Stomach (tissue), 9 donors: Measurements from ENCODE around the gene LRFN4. TPM values are rescaled to one million over a fixed set of nuclear protein-coding genes. Genes with fewer than 3 reads are reported as not detected.

Experiments
- DNase-seq, 2 donors: peaks; one replicate each; pipeline versions ENCODE4 v3.0.0 to v3.0.0-alpha.2; 2013 to 2019
- H3K27ac ChIP-seq, 5 donors: fragments of 200-600 bp in 4 of 5; sonication (generic) in 4 of 5; one replicate each; pipeline ENCODE4 v1.5.1; 2013 to 2019; ENCODE audit warnings: mild to moderate bottlenecking in 1 of 5, moderate library complexity in 1 of 5
- H3K27me3 ChIP-seq, 3 donors: fragments of 200-600 bp; sonication (generic); one replicate each; pipeline ENCODE4 v1.5.1; 2017 to 2019; ENCODE audit warnings: mixed run types in 1 of 3
- H3K36me3 ChIP-seq, 4 donors: fragments of 200-600 bp; sonication (generic); 1 replicate in 3 of 4; 2 replicates in 1 of 4; pipeline ENCODE4 v1.5.1; 2016 to 2019
- H3K4me1 ChIP-seq, 4 donors: fragments of 200-600 bp; sonication (generic); one replicate each; pipeline ENCODE4 v1.5.1; 2016 to 2019
- H3K4me3 ChIP-seq, 4 donors: fragments of 200-600 bp; sonication (generic) in 3 of 4; one replicate each; pipeline ENCODE4 v1.5.1; 2016 to 2019; ENCODE audit warnings: mild to moderate bottlenecking in 1 of 4
- H3K9me3 ChIP-seq, 4 donors: fragments of 200-600 bp; sonication (generic); one replicate each; pipeline ENCODE4 v1.5.1; 2016 to 2019
- EP300 ChIP-seq: sonication (generic); formaldehyde crosslinking; IDR thresholded peaks from one replicate; pipeline ENCODE4 v1.6.1; 2017; ENCODE audit warnings: antibody characterized with exemption
- POLR2A ChIP-seq, 4 donors: fragments of 450-650 bp; IDR thresholded peaks; one replicate each; pipeline ENCODE4 v1.6.1; 2016; ENCODE audit warnings: antibody characterized with exemption in 4 of 4, control low read depth in 2 of 4, mild to moderate bottlenecking in 1 of 4, moderate library complexity in 1 of 4
- POLR2AphosphoS5 ChIP-seq, 3 donors: sonication (generic); formaldehyde crosslinking; IDR thresholded peaks; one replicate each; pipeline ENCODE4 v1.6.1; 2016; ENCODE audit warnings: antibody characterized with exemption in 3 of 3
- WGBS, 5 donors: extraction: QIAGEN DNeasy Blood & Tissue Kit in 3 of 5; methylation state at CpG; one replicate each; pipeline versions ENCODE4 v1.1.5 to v1.1.7; 2013 to 2018; 5-methylcytosine and 5-hydroxymethylcytosine counted together
- intact Hi-C: fragments of 100-400 bp; cut with DNase I; formaldehyde crosslinking; loops from one replicate; pipeline ENCODE4 v1.15.1; 2023; ENCODE audit warnings: low total_unique reads
- polyA plus RNA-seq, 3 donors: library from polyadenylated mRNA; stranded (reverse); fragments of 200-250 nt; gene quantifications; one replicate each; pipeline ENCODE4 v1.2.3, GENCODE V29; 2013
- total RNA-seq, 5 donors: library from RNA; depleted of rRNA; stranded (reverse); fragments of >200 nt; gene quantifications; one replicate each; pipeline versions ENCODE4 v1.1.0 to v1.2.3, GENCODE V29; 2014 to 2016
- TF ChIP-seq, protein P1 (sequence below), 7 experiments: fragments of 450-650 bp in 4 of 7; fragments of 200-600 bp in 3 of 7; sonication (generic) in 3 of 7; IDR thresholded peaks; one replicate each; pipeline ENCODE4 v1.5.1; 2016 to 2019; ENCODE audit warnings: antibody characterized with exemption in 7 of 7, control low read depth in 2 of 7, mild to moderate bottlenecking in 1 of 7
- donor health status: healthy with polysubstance abuse.
- donor health status: Bipolar disorder and iron deficiency.
- donor health status: healthy.

The LRFN4 gene
- total and polyA plus RNA-seq, 8 donors, result 2.1 to 37.9 (median 12.7) TPM

DNA sequence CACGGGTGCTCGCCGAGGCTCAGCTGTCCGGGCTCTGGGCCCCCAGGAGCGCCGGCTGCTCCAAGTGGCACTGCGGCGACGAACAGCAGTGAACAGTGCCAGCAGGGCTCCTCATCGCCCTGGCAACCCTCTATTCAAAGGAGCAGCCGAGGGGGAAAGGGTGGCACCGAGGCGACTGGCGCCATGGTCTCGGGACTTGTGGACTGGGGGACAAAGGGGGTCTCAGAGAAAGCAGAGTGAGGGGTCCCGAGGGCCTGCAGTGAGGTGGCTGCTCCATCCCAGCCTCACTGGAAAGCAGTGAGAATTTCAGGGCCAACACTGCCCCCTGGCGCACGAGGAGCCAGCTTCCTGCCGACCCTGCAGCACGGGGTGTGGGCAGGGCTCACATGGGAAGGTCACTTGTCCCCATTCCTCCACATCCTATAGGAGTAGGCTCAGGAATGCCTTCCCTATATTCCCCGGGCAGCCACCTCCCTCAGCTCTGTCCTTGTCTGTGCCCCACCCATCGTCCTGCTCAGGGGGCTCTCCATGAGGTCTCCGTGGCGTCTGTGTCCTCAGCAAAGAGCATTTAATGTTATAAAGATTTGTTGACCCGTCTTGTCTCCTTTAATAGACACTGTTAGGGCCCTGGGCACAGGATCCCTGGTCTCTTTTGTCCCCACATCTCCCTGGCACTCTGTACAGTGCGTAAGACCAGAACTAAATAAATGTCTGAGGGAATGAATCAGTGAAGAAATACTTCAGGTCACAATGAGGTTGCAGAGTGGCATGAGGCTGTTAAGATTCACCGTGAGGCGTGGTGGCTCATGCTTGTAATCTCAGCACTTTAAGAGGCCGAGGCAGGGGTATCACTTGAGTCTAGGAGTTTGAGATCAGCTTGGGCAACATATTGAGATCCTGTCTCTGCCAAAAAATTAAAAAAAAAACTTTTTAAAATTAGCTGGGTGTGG is 26.4 kb downstream of the LRFN4 start:
- Histone ChIP-seq H3K4me1 (peaks cover 58 to 65% (median 62%) of the 10 kb centered on the region in 4 donors), H3K27ac (peak overlapping the region; percentile 42 to 80 (median 72)), H3K9me3 (no peaks in the 10 kb centered on the region), H3K36me3 (no peaks in the 10 kb centered on the region), H3K4me3 (peak overlapping the region; percentile 29 to 37 (median 31)), H3K27me3 (no peaks in the 10 kb centered on the region)
- intact Hi-C loops, result no loop called here
- peak; percentile 79 to 84 for DNase-seq
- no peak for TF ChIP-seq POLR2A (IDR thresholded peaks at IDR 0.05)
- TF ChIP-seq EP300, result no peak
- TF ChIP-seq, protein P1, sequence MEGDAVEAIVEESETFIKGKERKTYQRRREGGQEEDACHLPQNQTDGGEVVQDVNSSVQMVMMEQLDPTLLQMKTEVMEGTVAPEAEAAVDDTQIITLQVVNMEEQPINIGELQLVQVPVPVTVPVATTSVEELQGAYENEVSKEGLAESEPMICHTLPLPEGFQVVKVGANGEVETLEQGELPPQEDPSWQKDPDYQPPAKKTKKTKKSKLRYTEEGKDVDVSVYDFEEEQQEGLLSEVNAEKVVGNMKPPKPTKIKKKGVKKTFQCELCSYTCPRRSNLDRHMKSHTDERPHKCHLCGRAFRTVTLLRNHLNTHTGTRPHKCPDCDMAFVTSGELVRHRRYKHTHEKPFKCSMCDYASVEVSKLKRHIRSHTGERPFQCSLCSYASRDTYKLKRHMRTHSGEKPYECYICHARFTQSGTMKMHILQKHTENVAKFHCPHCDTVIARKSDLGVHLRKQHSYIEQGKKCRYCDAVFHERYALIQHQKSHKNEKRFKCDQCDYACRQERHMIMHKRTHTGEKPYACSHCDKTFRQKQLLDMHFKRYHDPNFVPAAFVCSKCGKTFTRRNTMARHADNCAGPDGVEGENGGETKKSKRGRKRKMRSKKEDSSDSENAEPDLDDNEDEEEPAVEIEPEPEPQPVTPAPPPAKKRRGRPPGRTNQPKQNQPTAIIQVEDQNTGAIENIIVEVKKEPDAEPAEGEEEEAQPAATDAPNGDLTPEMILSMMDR (IDR thresholded peaks at IDR 0.05), result peak in 5 of 7 experiments; percentile 57 to 79 (median 69)
- TF ChIP-seq POLR2AphosphoS5 (IDR thresholded peaks at IDR 0.05), result peak in 1 of 3 donors; percentile 58
- 28 to 37% (median 31%) methylated on average over 29 of the region's 29 CpGs for WGBS, 5 donors

DNA sequence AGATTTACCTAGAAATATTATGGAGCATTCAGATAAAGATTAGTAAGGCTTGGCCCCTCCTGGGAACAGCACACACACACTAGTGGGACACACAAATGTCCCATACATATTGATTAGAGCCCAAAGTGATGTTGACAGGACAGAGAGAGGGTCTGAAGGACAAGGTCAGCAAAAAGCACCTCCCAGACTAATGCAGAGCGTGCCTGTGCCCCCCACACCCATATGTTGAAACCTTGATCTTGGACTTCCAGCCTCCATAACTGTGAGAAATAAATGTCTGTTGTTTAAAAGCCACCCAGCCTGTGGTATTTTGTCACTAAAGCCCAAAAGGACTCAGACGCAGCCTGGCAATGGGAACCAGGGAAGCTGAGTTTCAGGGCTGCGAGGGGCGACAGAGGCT is 27.6 kb downstream of the LRFN4 start:
- Histone ChIP-seq H3K36me3 (no peaks in the 10 kb centered on the region), H3K4me3 (no peak overlapping the region), H3K27me3 (no peaks in the 10 kb centered on the region), H3K4me1 (peaks cover 50 to 54% (median 51%) of the 10 kb centered on the region in 4 donors), H3K27ac (no peak overlapping the region), H3K9me3 (no peaks in the 10 kb centered on the region)
- intact Hi-C loops, result no loop called here
- WGBS, 5 donors, result 94 to 98% (median 96%) methylated on average over 4 of the region's 4 CpGs
- TF ChIP-seq EP300 (no peak), POLR2A (IDR thresholded peaks at IDR 0.05) (no peak), POLR2AphosphoS5 (IDR thresholded peaks at IDR 0.05) (no peak)
- TF ChIP-seq, protein P1 (IDR thresholded peaks at IDR 0.05), result no peak
- no peak for DNase-seq

DNA sequence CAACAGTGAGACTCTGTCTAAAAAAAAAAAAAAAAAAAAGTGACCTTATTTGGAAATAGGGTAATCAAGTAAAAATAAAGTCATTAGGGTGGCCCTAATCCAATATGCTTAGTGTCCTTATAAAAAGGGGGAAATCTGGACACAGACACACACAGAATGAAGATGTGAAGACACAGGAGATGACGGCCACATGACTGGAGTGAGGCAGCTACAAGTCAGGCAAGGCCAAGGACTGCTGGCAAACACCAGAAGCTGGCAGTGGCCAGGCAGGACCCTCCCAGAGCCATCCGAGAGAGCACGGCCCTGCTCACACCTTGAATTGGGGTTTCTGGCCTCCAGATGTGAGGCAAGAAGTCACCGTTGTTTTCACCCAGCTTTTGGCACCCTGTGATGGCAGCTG is 28.6 kb downstream of the LRFN4 start:
- Histone ChIP-seq H3K9me3 (no peaks in the 10 kb centered on the region), H3K4me1 (peaks cover 39 to 45% (median 42%) of the 10 kb centered on the region in 4 donors), H3K4me3 (no peak overlapping the region), H3K27ac (no peak overlapping the region), H3K36me3 (no peaks in the 10 kb centered on the region), H3K27me3 (no peaks in the 10 kb centered on the region)
- intact Hi-C loops, result no loop called here
- WGBS, 5 donors, result 73 to 96% (median 77%) methylated on average over 4 of the region's 4 CpGs
- no peak for TF ChIP-seq POLR2AphosphoS5 (IDR thresholded peaks at IDR 0.05)
- no peak for TF ChIP-seq EP300
- TF ChIP-seq POLR2A (IDR thresholded peaks at IDR 0.05), result no peak
- TF ChIP-seq, protein P1 (IDR thresholded peaks at IDR 0.05), result no peak
- no peak for DNase-seq

DNA sequence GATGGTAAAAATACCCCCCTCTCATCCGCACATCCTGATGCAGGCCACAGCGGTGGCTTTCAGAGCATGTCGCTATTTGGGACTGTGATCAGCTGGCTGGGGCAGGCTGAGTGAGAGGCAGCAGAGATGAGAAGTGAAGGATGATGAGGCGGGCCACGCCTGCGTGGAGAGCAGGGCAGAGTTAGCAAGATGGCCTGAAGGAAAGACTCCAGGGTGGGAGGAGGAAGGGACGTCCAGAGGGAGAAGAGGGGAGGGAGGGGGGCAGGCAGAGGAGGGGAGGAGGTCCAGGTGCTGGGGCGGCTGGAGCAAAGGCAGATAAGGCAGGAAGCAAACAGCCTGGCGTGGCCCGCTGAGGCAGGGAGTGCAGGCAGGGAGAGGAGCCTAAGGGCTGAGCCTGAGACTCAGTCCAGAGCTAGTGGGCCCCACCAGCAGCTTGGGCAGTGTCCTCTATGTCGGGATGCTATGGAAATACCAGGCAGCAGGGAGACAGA is 29.1 kb downstream of the LRFN4 start:
- no peak overlapping the region for H3K4me3 ChIP-seq
- H3K4me1 ChIP-seq, result peaks cover 34 to 40% (median 37%) of the 10 kb centered on the region in 4 donors

More for the DNA sequence above, 29.1 kb downstream of the LRFN4 start:
- no peaks in the 10 kb centered on the region for H3K27me3 ChIP-seq
- intact Hi-C loops, result no loop called here
- no peak for TF ChIP-seq EP300
- no peak for TF ChIP-seq POLR2AphosphoS5 (IDR thresholded peaks at IDR 0.05)
- TF ChIP-seq, protein P1 (IDR thresholded peaks at IDR 0.05), result no peak
- no peak for TF ChIP-seq POLR2A (IDR thresholded peaks at IDR 0.05)
- no peaks in the 10 kb centered on the region for H3K9me3 ChIP-seq
- WGBS, 5 donors, result 47 to 67% (median 60%) methylated on average over 11 of the region's 11 CpGs
- H3K36me3 ChIP-seq, result no peaks in the 10 kb centered on the region
- peak overlapping the region in 1 of 5 donors; percentile 20 for H3K27ac ChIP-seq
- DNase-seq, result peak; percentile 49 to 50
